ENCODE measurements around the gene PSD4. TPM values are rescaled to one million over a fixed set of nuclear protein-coding genes. Genes with fewer than 3 reads are reported as not detected.

Gene PSD4
- total and polyA plus RNA-seq, 2 of the 4 experiments (the other 2 are of a cell fraction), result 0.36 to 0.70 TPM

DNA sequence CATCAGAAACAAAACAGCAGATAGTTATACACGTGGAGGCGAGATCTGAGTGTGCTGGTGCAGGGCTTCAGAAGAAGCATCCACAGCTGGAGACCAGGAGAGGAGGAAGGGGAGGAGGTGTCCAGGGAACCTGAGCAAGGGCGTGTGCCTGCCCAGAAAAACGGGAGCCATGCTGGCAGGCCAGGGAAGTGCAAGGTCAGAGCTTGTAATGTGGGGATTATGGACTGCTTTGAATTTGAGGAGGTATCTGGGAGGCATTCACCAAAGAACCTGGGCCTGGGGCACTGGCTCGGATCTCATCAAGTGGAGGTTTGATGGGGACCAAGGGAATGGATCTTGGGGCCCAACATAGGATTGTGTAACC is 12.6 kb downstream of the PSD4 start:
- Histone ChIP-seq H4K91ac (ENCODE audit: insufficient read depth, low read depth, low read length) (no peak overlapping the region), H3K18ac (ENCODE audit: low read depth, low read length) (no peak overlapping the region), H2BK20ac (ENCODE audit: low read depth, low read length) (no peak overlapping the region), H2BK120ac (ENCODE audit: low read depth, low read length) (no peak overlapping the region), H3K23ac (ENCODE audit: low read depth, low read length) (no peak overlapping the region), H2AK5ac (ENCODE audit: low read depth, low read length) (no peak overlapping the region), H2AFZ (replicated peaks; ENCODE audit: low read length, poor library complexity) (no peak overlapping the region), H3K9ac (ENCODE audit: low read depth, low read length) (no peak overlapping the region), H3K9me3 (ENCODE audit: control insufficient read depth, insufficient read depth, low read length) (no peaks in the 10 kb centered on the region), H3K56ac (ENCODE audit: extremely low read depth, insufficient read depth, low read length) (no peak overlapping the region), H3K27ac (ENCODE audit: insufficient read depth, low read length) (no peak overlapping the region), H3K4me1 (ENCODE audit: control insufficient read depth, insufficient read depth, low read length) (no peaks in the 10 kb centered on the region), H3K9me1 (ENCODE audit: insufficient read depth, low read length) (peaks cover 3% of the 10 kb centered on the region; the same call in 1 of the 2 replicates), H3K4me2 (ENCODE audit: low read depth, low read length) (no peak overlapping the region), H3K27me3 (ENCODE audit: control insufficient read depth, insufficient read depth, low read length) (peaks cover 21% of the 10 kb centered on the region; the same call in 1 of the 2 replicates), H2BK15ac (ENCODE audit: low read depth, low read length) (no peak overlapping the region), H4K8ac (ENCODE audit: low read depth in 2 of 2, low read length in 2 of 2) (no peak overlapping the region), H2BK5ac (ENCODE audit: low read depth, low read length, poor library complexity, severe bottlenecking) (no peak overlapping the region), H3K36me3 (ENCODE audit: control insufficient read depth, insufficient read depth, low read length) (no peaks in the 10 kb centered on the region), H4K5ac (ENCODE audit: low read depth, low read length) (no peak overlapping the region), H3K4me3 (ENCODE audit: insufficient read depth, low read depth, low read length) (no peak overlapping the region), H2AK9ac (replicated peaks; ENCODE audit: low read depth, low read length, poor library complexity) (no peak overlapping the region), H4K20me1 (ENCODE audit: insufficient read depth, low read length) (no peaks in the 10 kb centered on the region), H3K79me1 (ENCODE audit: low read depth in 1 of 2, low read length in 2 of 2) (no peaks in the 10 kb centered on the region), H3K4ac (ENCODE audit: low read depth, low read length) (no peak overlapping the region), H3K14ac (replicated peaks; ENCODE audit: low read depth, low read length) (no peak overlapping the region)
- DNase-seq, result no peak
- BruUV-seq (replicated peaks), result no TSS peak
- WGBS, 2 experiments (ENCODE audit: extremely low coverage in 2 of 2, insufficient read length in 1 of 2), result 70% methylated on average over 5 of the region's 5 CpGs; no CpG with 5 or more reads in 1 of the 2 experiments
- POLR2A ChIA-PET (ENCODE audit: unreplicated experiment), result no interaction called here
- intact Hi-C loops (cut with micrococcal nuclease), result no loop called here
- dilution Hi-C loops (cut with HindIII; ENCODE audit: low sequenced_read_pairs, unreplicated experiment), result no loop called here
- CTCF ChIA-PET, result no interaction called here
- no peak for ATAC-seq (ENCODE audit: low read depth)
- TF ChIP-seq, protein P1, sequence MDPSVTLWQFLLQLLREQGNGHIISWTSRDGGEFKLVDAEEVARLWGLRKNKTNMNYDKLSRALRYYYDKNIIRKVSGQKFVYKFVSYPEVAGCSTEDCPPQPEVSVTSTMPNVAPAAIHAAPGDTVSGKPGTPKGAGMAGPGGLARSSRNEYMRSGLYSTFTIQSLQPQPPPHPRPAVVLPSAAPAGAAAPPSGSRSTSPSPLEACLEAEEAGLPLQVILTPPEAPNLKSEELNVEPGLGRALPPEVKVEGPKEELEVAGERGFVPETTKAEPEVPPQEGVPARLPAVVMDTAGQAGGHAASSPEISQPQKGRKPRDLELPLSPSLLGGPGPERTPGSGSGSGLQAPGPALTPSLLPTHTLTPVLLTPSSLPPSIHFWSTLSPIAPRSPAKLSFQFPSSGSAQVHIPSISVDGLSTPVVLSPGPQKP (IDR thresholded peaks at IDR 0.05; ENCODE audit: borderline replicate concordance, low read depth, low read length), result no peak
- TF ChIP-seq CHD1 (IDR thresholded peaks at IDR 0.05; ENCODE audit: low read depth, low read length) (no peak), POLR2A (IDR thresholded peaks at IDR 0.05; ENCODE audit: low read depth, low read length) (no peak), SMC3 (IDR thresholded peaks at IDR 0.05; ENCODE audit: low read depth, low read length) (no peak), MXI1 (IDR thresholded peaks at IDR 0.05; ENCODE audit: borderline replicate concordance, low read depth, low read length) (no peak), RCOR1 (IDR thresholded peaks at IDR 0.05; ENCODE audit: insufficient replicate concordance, low read length) (no peak), MAZ (IDR thresholded peaks at IDR 0.05; ENCODE audit: borderline replicate concordance, low read depth, low read length) (no peak), NFE2L2 (IDR thresholded peaks at IDR 0.05; ENCODE audit: low read depth, low read length) (no peak), MAFK (IDR thresholded peaks at IDR 0.05; ENCODE audit: low read depth, low read length) (no peak), RAD21 (IDR thresholded peaks at IDR 0.05; ENCODE audit: low read length) (no peak), CTCF (conservative IDR thresholded peaks at IDR 0.05; ENCODE audit: low read depth, low read length) (no peak), BHLHE40 (IDR thresholded peaks at IDR 0.05; ENCODE audit: low read depth, low read length) (no peak), FOS (IDR thresholded peaks at IDR 0.05; ENCODE audit: low read depth, low read length) (no peak), RFX5 (IDR thresholded peaks at IDR 0.05; ENCODE audit: low read depth, low read length) (no peak), CEBPB (IDR thresholded peaks at IDR 0.05; ENCODE audit: low read depth, low read length) (no peak)
- in situ Hi-C loops (cut with MboI; ENCODE audit: low sequenced_read_pairs), result no loop called here
